Muscle of back (tissue), 11 donors: Measurements from ENCODE around the gene RAD9A. TPM values are rescaled to one million over a fixed set of nuclear protein-coding genes. Genes with fewer than 3 reads are reported as not detected.

Source experiments
- DNase-seq, 3 donors: peaks; one replicate each; pipeline versions ENCODE4 v3.0.0 to v3.0.0-alpha.2; 2013
- polyA plus RNA-seq, 10 donors: library from polyadenylated mRNA; unstranded; fragments of 120-200 nt; gene quantifications; one replicate each; pipeline ENCODE4 v1.2.1, GENCODE V29; 2013; ENCODE audit not compliant: insufficient read length in 10 of 10

The RAD9A gene
- polyA plus RNA-seq, 10 donors: 7.7 to 13.4 (median 8.5) TPM

DNA sequence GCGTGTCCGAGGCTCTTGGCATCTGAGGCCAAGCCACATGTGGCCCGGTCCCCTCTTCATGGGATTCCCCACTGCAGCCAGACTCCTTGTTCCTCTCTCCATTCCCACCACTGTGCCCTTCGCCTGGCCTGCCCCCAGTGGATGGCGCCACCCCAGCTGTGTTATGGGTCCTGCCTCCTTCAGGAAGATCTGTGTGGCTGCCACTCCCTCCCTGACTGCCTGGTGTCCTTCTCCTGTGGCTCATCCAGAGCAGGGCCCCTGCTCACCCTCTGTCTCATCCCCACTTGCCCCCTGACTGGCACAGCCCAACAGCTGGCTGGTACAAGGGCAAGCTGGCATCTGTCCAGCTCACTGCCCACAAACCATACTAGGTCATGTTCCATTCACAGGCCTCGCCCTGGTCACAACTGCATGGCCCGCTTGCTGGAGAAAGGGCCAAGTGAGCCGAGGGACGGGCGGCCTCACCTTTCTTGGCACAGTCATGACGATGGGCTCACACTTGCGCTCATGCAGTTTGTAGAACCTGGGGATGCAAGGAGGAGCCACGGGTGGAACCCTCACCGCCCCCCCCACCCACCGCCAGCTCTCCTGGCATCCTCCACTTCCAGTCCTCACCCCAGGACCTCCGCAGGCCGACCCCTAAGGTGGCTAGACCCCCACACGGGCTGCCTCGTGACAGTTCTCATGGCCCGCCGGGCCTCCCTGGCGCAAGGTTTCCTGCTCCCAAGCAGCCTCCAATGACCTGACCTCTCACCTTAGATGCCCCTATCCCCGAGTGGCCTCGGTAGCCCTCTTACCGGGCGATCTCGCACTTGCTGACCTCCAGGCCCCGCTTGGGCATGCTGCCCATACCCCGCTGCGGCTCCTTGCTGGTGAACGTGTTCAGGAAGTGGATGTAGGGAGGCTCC, 47.8 kb downstream of the RAD9A start:
- peak in 1 of 3 donors; percentile 34 for DNase-seq

DNA sequence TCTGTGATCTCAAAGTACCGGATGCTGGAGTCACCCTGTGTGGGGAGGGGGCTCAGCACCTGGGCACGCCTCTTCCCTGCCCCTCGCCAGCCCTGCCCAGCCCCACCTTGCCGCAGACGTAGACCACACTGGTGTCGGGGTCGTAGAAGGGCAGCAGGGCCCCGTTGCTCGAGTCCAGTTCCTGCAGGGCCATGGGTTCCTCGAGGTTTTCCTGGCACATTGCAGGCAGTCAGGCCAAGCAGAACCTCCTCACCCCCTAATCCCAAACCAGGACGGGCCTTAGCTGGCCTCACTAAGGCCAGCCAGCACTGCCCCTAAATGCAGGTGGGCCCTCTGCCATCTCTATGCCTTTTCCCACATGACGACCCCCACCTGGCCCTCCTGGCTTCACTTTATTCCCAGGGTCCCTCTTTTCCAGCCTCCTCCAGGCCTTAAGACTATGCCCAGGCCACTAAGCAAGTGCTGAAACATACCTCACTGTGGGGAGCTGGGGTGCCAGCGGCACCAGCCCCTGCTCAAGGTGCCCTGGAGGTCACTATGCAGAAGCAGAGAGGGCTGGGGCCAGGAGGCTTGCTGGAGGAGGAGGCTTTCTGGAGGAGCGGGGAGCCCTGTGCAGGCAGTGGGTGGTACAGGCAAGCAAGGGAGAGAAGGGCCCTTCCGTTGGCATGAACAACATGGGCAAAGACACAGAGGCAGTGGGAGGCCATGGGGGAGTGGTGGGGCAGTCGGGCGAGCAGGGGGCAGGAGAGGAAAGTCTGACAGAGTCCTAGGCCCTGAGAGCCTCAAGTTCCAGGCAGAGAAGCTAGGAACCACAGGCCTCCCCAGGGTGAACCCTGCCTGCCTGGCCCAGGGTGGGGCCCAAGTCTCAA, 48.7 kb downstream of the RAD9A start:
- no peak for DNase-seq

DNA sequence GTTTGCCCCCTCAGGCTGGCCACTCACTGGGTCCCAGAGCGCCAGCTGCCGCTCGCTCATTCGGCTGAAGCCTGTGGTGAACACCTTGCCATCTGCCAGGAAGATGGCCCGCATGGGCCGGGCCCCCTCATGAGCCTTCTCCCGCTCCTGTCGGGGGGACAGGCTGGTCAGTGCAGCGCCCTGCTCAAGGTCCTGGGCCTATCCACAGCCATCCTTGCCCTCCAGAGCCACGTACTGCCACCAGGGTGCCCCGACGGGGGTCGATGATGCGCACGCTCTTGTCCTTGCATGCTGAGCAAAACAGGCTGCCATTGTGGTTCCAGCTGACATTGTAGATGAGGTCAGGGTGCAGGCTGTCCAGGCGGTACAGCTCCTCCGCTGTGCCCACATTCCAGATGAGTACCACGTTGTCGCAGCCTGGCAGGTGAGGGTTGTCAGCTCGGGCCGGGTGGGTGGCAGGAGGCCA, 49.3 kb downstream of the RAD9A start:
- DNase-seq: no peak

DNA sequence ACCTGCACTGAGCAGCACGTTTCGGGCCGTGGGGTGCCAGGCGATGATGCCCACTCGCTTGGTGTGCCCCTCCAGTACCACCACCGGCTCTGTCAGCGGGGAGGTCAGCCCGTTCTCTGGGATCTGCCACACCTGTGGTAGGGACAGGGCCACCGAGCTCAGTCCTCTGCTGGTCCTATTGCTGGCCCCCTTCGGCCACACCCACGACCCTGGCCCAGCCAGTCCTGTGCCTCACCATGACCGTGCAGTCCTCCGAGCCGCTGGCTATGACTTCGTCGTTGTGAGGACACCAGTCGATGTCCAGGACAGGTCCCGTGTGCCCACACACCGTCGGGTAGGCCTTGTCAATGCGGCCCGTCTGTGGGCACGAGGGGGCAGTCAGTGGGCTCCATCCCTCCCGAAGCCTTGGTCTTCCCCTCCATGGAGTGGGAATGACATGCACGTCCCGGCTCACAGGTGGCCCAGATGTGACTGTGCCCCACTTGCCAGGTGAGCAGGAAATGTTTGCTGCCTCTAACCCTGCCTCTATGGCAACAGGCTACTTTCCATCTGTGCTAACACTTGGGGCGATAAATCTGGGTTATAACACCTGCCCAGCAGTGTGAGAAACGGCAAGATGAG, 50.1 kb downstream of the RAD9A start:
- no peak for DNase-seq

DNA sequence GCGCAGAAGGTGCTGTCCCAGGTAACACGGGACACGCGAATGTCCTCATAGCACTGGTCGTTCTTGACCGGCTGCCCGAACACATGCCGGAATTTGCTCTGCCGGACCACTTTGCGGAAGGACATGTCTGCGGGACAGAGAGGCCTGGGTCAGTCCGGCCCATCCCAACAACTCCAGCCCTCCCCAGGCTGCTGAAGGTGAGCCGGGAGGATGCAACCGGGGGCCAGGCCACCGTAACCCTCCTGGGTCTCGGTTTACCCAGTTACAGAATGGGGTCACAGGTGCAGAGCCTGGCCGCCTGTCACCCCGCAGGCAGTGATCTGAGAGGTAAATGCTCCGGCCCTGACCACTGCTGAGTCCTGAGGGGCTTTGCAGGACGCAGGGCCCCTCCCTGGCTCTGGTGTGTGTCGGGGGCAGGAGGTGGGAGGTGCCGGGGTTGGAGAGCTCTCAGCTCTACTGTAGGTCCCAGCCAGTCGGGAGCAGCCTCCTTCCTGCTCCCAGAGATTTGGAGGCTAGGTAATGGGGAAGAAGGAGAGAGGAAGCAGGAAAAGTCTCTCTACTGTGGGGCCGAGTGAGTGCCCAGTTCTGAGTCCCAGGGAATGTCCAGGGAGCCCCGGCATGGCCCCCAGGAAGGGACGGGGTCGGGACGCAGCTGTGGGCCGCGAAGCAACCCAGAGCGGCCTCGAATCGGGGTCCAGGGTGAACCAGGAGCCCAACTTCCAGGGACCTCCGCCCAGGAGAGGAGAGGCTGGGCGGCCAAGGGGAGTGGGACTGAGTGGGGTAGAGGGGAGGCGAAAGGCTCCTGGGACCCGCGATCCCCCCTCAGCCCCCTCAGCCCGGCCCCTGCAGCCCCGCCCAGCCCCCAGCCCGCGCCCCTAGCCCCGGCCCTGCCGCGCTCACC, 51.0 kb downstream of the RAD9A start:
- DNase-seq: peak in 1 of 3 donors; percentile 37

DNA sequence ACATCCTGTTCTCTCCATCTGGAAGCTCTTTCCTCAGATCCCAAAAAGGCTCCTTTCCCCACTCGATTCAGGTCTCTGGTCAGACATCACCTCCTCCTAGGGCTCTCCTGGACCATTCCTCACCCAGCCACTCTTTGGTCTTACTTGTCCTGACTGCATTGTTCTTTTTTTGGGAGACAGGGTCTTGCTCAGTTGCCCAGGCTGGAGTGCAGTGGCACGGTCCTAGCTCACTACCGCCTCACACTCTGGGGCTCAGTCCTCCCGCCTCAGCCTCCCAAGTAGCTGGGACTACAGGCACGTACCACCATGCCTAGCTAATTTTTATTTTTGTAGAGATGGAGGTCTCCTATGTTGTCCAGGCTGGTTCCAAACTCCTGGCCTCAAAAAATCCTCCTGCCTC, 53.7 kb downstream of the RAD9A start:
- no peak for DNase-seq

Other genes starting within 250 kb of the RAD9A start
- gene GRK2, start 125.5 kb upstream of the RAD9A start, polyA plus RNA-seq: 10 to 100 TPM; 42.2 to 62.2 (median 49.7) TPM
- gene ANKRD13D, start 102.7 kb upstream of the RAD9A start, polyA plus RNA-seq: 10 to 100 TPM; 17.3 to 37.9 (median 25.9) TPM
- 10 to 100 TPM; 11.6 to 19.0 (median 14.6) TPM for gene SSH3, start 88.5 kb upstream of the RAD9A start, polyA plus RNA-seq
- 10 to 100 TPM; 19.2 to 33.1 (median 25.3) TPM for gene POLD4, start 38.4 kb upstream of the RAD9A start, polyA plus RNA-seq
- gene CLCF1, start 18.4 kb upstream of the RAD9A start, polyA plus RNA-seq: 1 to 10 TPM; 1.7 to 3.8 (median 2.4) TPM
- 100 to 1,000 TPM in 8 of 10 donors, 10 to 100 TPM in 2; 95.8 to 132 (median 119) TPM for gene PPP1CA, start 9.9 kb downstream of the RAD9A start, polyA plus RNA-seq
- gene TBC1D10C, start 12.1 kb downstream of the RAD9A start, polyA plus RNA-seq: 10 to 100 TPM in 1 of 10 donors, 1 to 10 TPM in 9; 1.8 to 10.4 (median 4.6) TPM
- 10 to 100 TPM; 24.1 to 62.8 (median 48.3) TPM for gene CARNS1, start 23.7 kb downstream of the RAD9A start, polyA plus RNA-seq
- gene RPS6KB2, start 36.5 kb downstream of the RAD9A start, polyA plus RNA-seq: 10 to 100 TPM; 23.0 to 43.8 (median 34.0) TPM
- gene PTPRCAP, start 45.7 kb downstream of the RAD9A start, polyA plus RNA-seq: 1 to 10 TPM in 6 of 10 donors, under 1 TPM in 3, not detected in 1; 0.53 to 9.5 (median 1.2) TPM
- 10 to 100 TPM; 22.3 to 42.2 (median 29.3) TPM for gene CORO1B, start 51.5 kb downstream of the RAD9A start, polyA plus RNA-seq
- gene GPR152, start 60.7 kb downstream of the RAD9A start, polyA plus RNA-seq: not detected
- gene CABP4, start 63.4 kb downstream of the RAD9A start, polyA plus RNA-seq: 1 to 10 TPM in 4 of 10 donors, under 1 TPM in 6; 0.26 to 1.8 (median 0.94) TPM
- gene TMEM134, start 77.3 kb downstream of the RAD9A start, polyA plus RNA-seq: 10 to 100 TPM; 38.7 to 57.6 (median 46.3) TPM
- gene AIP, start 91.0 kb downstream of the RAD9A start, polyA plus RNA-seq: 10 to 100 TPM; 34.9 to 55.8 (median 43.7) TPM
- gene PITPNM1, start 113.4 kb downstream of the RAD9A start, polyA plus RNA-seq: 1 to 10 TPM; 6.0 to 9.9 (median 8.3) TPM
- gene CDK2AP2, start 116.2 kb downstream of the RAD9A start, polyA plus RNA-seq: 10 to 100 TPM; 14.2 to 21.3 (median 17.1) TPM
- not detected for gene CABP2, start 131.5 kb downstream of the RAD9A start, polyA plus RNA-seq
- gene GSTP1, start 191.8 kb downstream of the RAD9A start, polyA plus RNA-seq: 100 to 1,000 TPM; 207 to 370 (median 253) TPM
- gene NDUFV1, start 214.9 kb downstream of the RAD9A start, polyA plus RNA-seq: 100 to 1,000 TPM; 115 to 158 (median 134) TPM
- 1 to 10 TPM; 2.3 to 5.5 (median 3.6) TPM for gene NUDT8, start 238.0 kb downstream of the RAD9A start, polyA plus RNA-seq
- not detected for gene TBX10, start 247.8 kb downstream of the RAD9A start, polyA plus RNA-seq